Esophagus mucosa (tissue), 1 donor: ENCODE measurements around the gene DCDC2C. TPM values are rescaled to one million over a fixed set of nuclear protein-coding genes. Genes with fewer than 3 reads are reported as not detected.

Source experiments
- ATAC-seq: fragments of 200-7000 bp; cut with Tn5 transposase; one replicate; pipeline ENCODE4 v1.9.1; 2020
- total RNA-seq: library from RNA; stranded (reverse); gene quantifications from one replicate; pipeline ENCODE4 v1.2.4, GENCODE V29; 2023
- donor health status: DM: yes; HTN: yes; CAD: no.

Gene DCDC2C
- total RNA-seq, 1 donor from 2014 or later, result not detected

- no peak for ATAC-seq
Measured at GRCh38 chr2:3747032-3747654, 43.8 kb downstream of the DCDC2C start.

GRCh38 chr2:3747826-3748225 is 44.5 kb downstream of the DCDC2C start:
- no peak for ATAC-seq

- no peak for ATAC-seq
Measured at GRCh38 chr2:3749201-3749600, 45.8 kb downstream of the DCDC2C start.

- no peak for ATAC-seq
Measured at GRCh38 chr2:3751251-3751650, 47.9 kb downstream of the DCDC2C start.

- ATAC-seq, result no peak
Measured at GRCh38 chr2:3751806-3752205, 48.4 kb downstream of the DCDC2C start.

GRCh38 chr2:3752376-3752775 is 49.0 kb downstream of the DCDC2C start:
- no peak for ATAC-seq

- ATAC-seq, result no peak
Measured at GRCh38 chr2:3753561-3753960, 50.2 kb downstream of the DCDC2C start.

- no peak for ATAC-seq
Measured at GRCh38 chr2:3754280-3754679, 50.9 kb downstream of the DCDC2C start.

- no peak for ATAC-seq
Measured at GRCh38 chr2:3754795-3755194, 51.4 kb downstream of the DCDC2C start.

GRCh38 chr2:3755277-3755676 is 51.9 kb downstream of the DCDC2C start:
- no peak for ATAC-seq

- ATAC-seq, result no peak
Measured at GRCh38 chr2:3756306-3756705, 52.9 kb downstream of the DCDC2C start.

- no peak for ATAC-seq
Measured at GRCh38 chr2:3758906-3759305, 55.5 kb downstream of the DCDC2C start.

GRCh38 chr2:3759331-3759730 is 56.0 kb downstream of the DCDC2C start:
- no peak for ATAC-seq

- no peak for ATAC-seq
Measured at GRCh38 chr2:3759761-3760160, 56.4 kb downstream of the DCDC2C start.

- ATAC-seq, result no peak
Measured at GRCh38 chr2:3761272-3761671, 57.9 kb downstream of the DCDC2C start.

GRCh38 chr2:3762771-3763447 is 59.5 kb downstream of the DCDC2C start:
- no peak for ATAC-seq

GRCh38 chr2:3766824-3767223 is 63.4 kb downstream of the DCDC2C start:
- no peak for ATAC-seq

- no peak for ATAC-seq
Measured at GRCh38 chr2:3768960-3769765, 65.8 kb downstream of the DCDC2C start.

GRCh38 chr2:3769766-3770165 is 66.4 kb downstream of the DCDC2C start:
- no peak for ATAC-seq

GRCh38 chr2:3770724-3771415 is 67.5 kb downstream of the DCDC2C start:
- ATAC-seq, result no peak

GRCh38 chr2:3771576-3771975 is 68.2 kb downstream of the DCDC2C start:
- no peak for ATAC-seq

GRCh38 chr2:3774336-3774735 is 71.0 kb downstream of the DCDC2C start:
- no peak for ATAC-seq

GRCh38 chr2:3776311-3776710 is 72.9 kb downstream of the DCDC2C start:
- no peak for ATAC-seq
